A549 (cell line): ENCODE results near the gene C2orf69. TPM values are rescaled to one million over a fixed set of nuclear protein-coding genes. Genes with fewer than 3 reads are reported as not detected.

Experiments used
- ATAC-seq, 2 experiments: fragments of 200-7000 bp in 1 of 2; fragments of >200 bp in 1 of 2; cut with Nextera tagmentation in 1 of 2; cut with Tn5 transposase in 1 of 2; 3 replicates each; pipeline versions ENCODE4 v1.8.0 to v1.9.1; 2018 to 2020; ENCODE audit warnings: mild to moderate bottlenecking in 1 of 2, moderate library complexity in 1 of 2
- CTCF ChIA-PET: fragments of 300-600 bp; sonication (Branson Sonifier 250); formaldehyde crosslinking; extraction: SDS; loops from one replicate; lab custom pipeline; 2021; ENCODE audit warnings: antibody characterized with exemption, inconsistent platforms; lab: Yijun Ruan, JAX
- POLR2A ChIA-PET: fragments of 350-600 bp; formaldehyde crosslinking; extraction: SDS; loops from one replicate; lab custom pipeline; 2021; ENCODE audit warnings: antibody characterized with exemption, inconsistent platforms; lab: Yijun Ruan, JAX
- DNase-seq, 2 experiments: peaks; one replicate each; pipeline versions ENCODE4 v3.0.0 to v3.0.0-alpha.2; 2011 to 2016; ENCODE audit warnings: low read depth in 1 of 2, low spot score in 1 of 2
- FAIRE-seq: peaks from 2 replicates; lab custom pipeline; 2011; peaks lifted over from hg19 to GRCh38; lab: Jason Lieb, UNC
- H3K27ac ChIP-seq, 2 experiments: fragments of >200 bp; sonication (Bioruptor Twin); formaldehyde crosslinking; 3 replicates each; pipeline ENCODE4 v1.5.1; 2016 to 2017
- H3K4me1 ChIP-seq: fragments of >200 bp; sonication (Bioruptor Twin); formaldehyde crosslinking; 3 replicates; pipeline ENCODE4 v1.6.1; 2016
- H3K4me2 ChIP-seq: fragments of >200 bp; sonication (Bioruptor Twin); formaldehyde crosslinking; 3 replicates; pipeline ENCODE4 v1.6.1; 2016
- H3K4me3 ChIP-seq: fragments of >200 bp; sonication (Bioruptor Twin); formaldehyde crosslinking; 3 replicates; pipeline ENCODE4 v1.5.1; 2016
- H3K9me3 ChIP-seq: fragments of >200 bp; sonication (Bioruptor Twin); formaldehyde crosslinking; 3 replicates; pipeline ENCODE4 v1.6.1; 2016
- CBX8 ChIP-seq: fragments of 200-600 bp; sonication (generic); IDR thresholded peaks from 2 replicates; pipeline ENCODE4 v1.6.1; 2016
- CHD2 ChIP-seq: fragments of 150-350 bp; IDR thresholded peaks from 2 replicates; pipeline ENCODE4 v1.6.1; 2014; ENCODE audit warnings: low read length; ENCODE audit not compliant: partially characterized antibody
- FOSL2 ChIP-seq, 2 experiments: fragments of 450-650 bp in 1 of 2; fragments of >200 bp in 1 of 2; sonication (Bioruptor Twin) in 1 of 2; formaldehyde crosslinking; IDR thresholded peaks; 2 replicates each; pipeline versions ENCODE4 v1.5.0 to v1.6.1; 2016 to 2020; ENCODE audit warnings: mild to moderate bottlenecking in 1 of 2, moderate library complexity in 1 of 2
- HOXA7 ChIP-seq: fragments of 250-450 bp; sonication (Bioruptor Pico); IDR thresholded peaks from 2 replicates; pipeline ENCODE4 v1.5.0; 2020; ENCODE audit warnings: mild to moderate bottlenecking, moderate library complexity
- HOXB5 ChIP-seq: fragments of 250-450 bp; sonication (Bioruptor Pico); IDR thresholded peaks from 2 replicates; pipeline ENCODE4 v1.5.0; 2020; ENCODE audit warnings: mild to moderate bottlenecking, moderate library complexity
- JUN ChIP-seq, 2 experiments: fragments of >200 bp; sonication (Bioruptor Twin); formaldehyde crosslinking; IDR thresholded peaks; 2 replicates in 1 of 2; 3 replicates in 1 of 2; pipeline ENCODE4 v1.6.1; 2016 to 2017
- JUNB ChIP-seq: fragments of >200 bp; sonication (Bioruptor Twin); formaldehyde crosslinking; IDR thresholded peaks from 2 replicates; pipeline ENCODE4 v1.6.1; 2016
- KDM1A ChIP-seq: fragments of 200-600 bp; sonication (generic); IDR thresholded peaks from 2 replicates; pipeline ENCODE4 v1.6.1; 2016; ENCODE audit warnings: low read depth, mild to moderate bottlenecking
- KDM5A ChIP-seq: fragments of 200-600 bp; sonication (generic); IDR thresholded peaks from 2 replicates; pipeline ENCODE4 v1.6.1; 2016; ENCODE audit warnings: antibody characterized with exemption, mild to moderate bottlenecking
- MAFK ChIP-seq: fragments of 450-650 bp; IDR thresholded peaks from 2 replicates; pipeline ENCODE4 v1.6.1; 2014; ENCODE audit not compliant: partially characterized antibody
- MAZ ChIP-seq: fragments of 150-350 bp; IDR thresholded peaks from 2 replicates; pipeline ENCODE4 v1.6.1; 2014; ENCODE audit warnings: antibody characterized with exemption, low read depth, low read length, borderline replicate concordance
- MYC ChIP-seq: IDR thresholded peaks from 2 replicates; pipeline ENCODE4 v1.6.1; 2012; ENCODE audit warnings: mild to moderate bottlenecking, inconsistent platforms, low read length, improper control_type of control experiment, borderline replicate concordance
- NPAS2 ChIP-seq: fragments of 250-450 bp; sonication (Bioruptor Pico); IDR thresholded peaks from 2 replicates; pipeline ENCODE4 v1.8.0; 2022; ENCODE audit warnings: mild to moderate bottlenecking, moderate library complexity, borderline replicate concordance
- NR3C1 ChIP-seq: fragments of >200 bp; sonication (Bioruptor Twin); formaldehyde crosslinking; IDR thresholded peaks from 3 replicates; pipeline ENCODE4 v1.6.1; 2017
- PHF8 ChIP-seq: fragments of 200-600 bp; sonication (generic); IDR thresholded peaks from 2 replicates; pipeline ENCODE4 v1.6.1; 2016; ENCODE audit warnings: low read depth, mild to moderate bottlenecking, antibody characterized with exemption, moderate library complexity, borderline replicate concordance
- POLR2A ChIP-seq: IDR thresholded peaks from 2 replicates; pipeline ENCODE4 v1.6.1; 2012; ENCODE audit warnings: mild to moderate bottlenecking, low read length
- POLR2AphosphoS2 ChIP-seq: conservative IDR thresholded peaks from 2 replicates; pipeline ENCODE4 v1.6.1; 2012; ENCODE audit warnings: low read length, improper control_type of control experiment, inconsistent platforms
- RAD21 ChIP-seq, 2 experiments: fragments of >200 bp in 1 of 2; sonication (Bioruptor Twin) in 1 of 2; formaldehyde crosslinking in 1 of 2; IDR thresholded peaks in 1 of 2; conservative IDR thresholded peaks in 1 of 2; 2 replicates in 1 of 2; 3 replicates in 1 of 2; pipeline ENCODE4 v1.6.1; 2012 to 2018; ENCODE audit warnings: inconsistent platforms in 1 of 2
- RCOR1 ChIP-seq: fragments of 150-350 bp; IDR thresholded peaks from 2 replicates; pipeline ENCODE4 v1.6.1; 2014; ENCODE audit warnings: antibody characterized with exemption, low read length, low read depth
- RFX5 ChIP-seq: fragments of 450-650 bp; IDR thresholded peaks from 2 replicates; pipeline ENCODE4 v1.7.1; 2014; ENCODE audit warnings: antibody characterized with exemption, mild to moderate bottlenecking, moderate library complexity
- SREBF2 ChIP-seq: fragments of 450-650 bp; IDR thresholded peaks from 2 replicates; pipeline ENCODE4 v1.6.1; 2014; ENCODE audit warnings: mild to moderate bottlenecking, moderate library complexity
- ZSCAN20 ChIP-seq: fragments of 250-450 bp; sonication (Bioruptor Pico); IDR thresholded peaks from 2 replicates; pipeline ENCODE4 v1.8.0; 2022; ENCODE audit warnings: mild to moderate bottlenecking, moderate library complexity
- WGBS: methylation state at CpG from one replicate; pipeline ENCODE4 v1.1.6; 2017; ENCODE audit errors: missing lambda C conversion rate; 5-methylcytosine and 5-hydroxymethylcytosine counted together
- polyA minus RNA-seq: library from RNA; depleted of rRNA, polyadenylated mRNA; stranded (reverse); fragments of >200 nt; gene quantifications from 2 replicates; pipeline ENCODE4 v1.2.3, GENCODE V29; 2011; rRNA and poly(A)+ RNA removed
- polyA plus RNA-seq, 4 experiments: library from polyadenylated mRNA; depleted of rRNA in 3 of 4; stranded (reverse); fragments of >200 nt; fragmentation: RNase III in 1 of 4; extraction: RNeasy Plus Mini Kit Qiagen cat#74134 plus additional on column Dnase treatment in 1 of 4; gene quantifications; 2 replicates in 3 of 4; 3 replicates in 1 of 4; pipeline ENCODE4 v1.2.3, GENCODE V29; 2011 to 2017
- TF ChIP-seq, protein P1 (sequence below): fragments of >200 bp; sonication (Bioruptor Twin); formaldehyde crosslinking; IDR thresholded peaks from 3 replicates; pipeline ENCODE4 v1.5.1; 2016
- TF ChIP-seq, protein P2 (sequence below): IDR thresholded peaks from 2 replicates; pipeline ENCODE4 v1.6.1; 2012
- TF ChIP-seq, protein P3 (sequence below): fragments of >200 bp; sonication (Bioruptor Twin); formaldehyde crosslinking; IDR thresholded peaks from 3 replicates; pipeline ENCODE4 v1.6.1; 2016
- TF ChIP-seq, protein P4 (sequence below): fragments of >200 bp; sonication (Bioruptor Twin); formaldehyde crosslinking; IDR thresholded peaks from 2 replicates; pipeline ENCODE4 v1.6.1; 2016
- TF ChIP-seq, protein P5 (sequence below): IDR thresholded peaks from 2 replicates; pipeline ENCODE4 v1.6.1; 2012
- TF ChIP-seq, protein P6 (sequence below): fragments of 250-450 bp; sonication (Bioruptor Pico); IDR thresholded peaks from 2 replicates; pipeline ENCODE4 v1.5.0; 2020; ENCODE audit warnings: low read depth, mild to moderate bottlenecking, moderate library complexity
- TF ChIP-seq, protein P7 (sequence below): IDR thresholded peaks from 2 replicates; pipeline ENCODE4 v1.6.1; 2012; ENCODE audit warnings: low read depth, borderline replicate concordance

Gene C2orf69
- polyA plus RNA-seq (2011; rRNA removed) (6.4 and 9.3 TPM in 2 replicates), polyA plus RNA-seq (2017; fragmentation: RNase III; extraction: RNeasy Plus Mini Kit Qiagen cat#74134 plus additional on column Dnase treatment) (9.2 to 9.9 TPM (median 9.4 TPM) in 3 replicates), polyA minus RNA-seq (2.7 and 3.1 TPM in 2 replicates)
- 2.1 and 3.5 TPM in 2 replicates for polyA plus RNA-seq (2012; cell fraction: cytosol; rRNA removed)
- 1.6 and 4.0 TPM in 2 replicates for polyA plus RNA-seq (2012; cell fraction: nucleus; rRNA removed)

DNA sequence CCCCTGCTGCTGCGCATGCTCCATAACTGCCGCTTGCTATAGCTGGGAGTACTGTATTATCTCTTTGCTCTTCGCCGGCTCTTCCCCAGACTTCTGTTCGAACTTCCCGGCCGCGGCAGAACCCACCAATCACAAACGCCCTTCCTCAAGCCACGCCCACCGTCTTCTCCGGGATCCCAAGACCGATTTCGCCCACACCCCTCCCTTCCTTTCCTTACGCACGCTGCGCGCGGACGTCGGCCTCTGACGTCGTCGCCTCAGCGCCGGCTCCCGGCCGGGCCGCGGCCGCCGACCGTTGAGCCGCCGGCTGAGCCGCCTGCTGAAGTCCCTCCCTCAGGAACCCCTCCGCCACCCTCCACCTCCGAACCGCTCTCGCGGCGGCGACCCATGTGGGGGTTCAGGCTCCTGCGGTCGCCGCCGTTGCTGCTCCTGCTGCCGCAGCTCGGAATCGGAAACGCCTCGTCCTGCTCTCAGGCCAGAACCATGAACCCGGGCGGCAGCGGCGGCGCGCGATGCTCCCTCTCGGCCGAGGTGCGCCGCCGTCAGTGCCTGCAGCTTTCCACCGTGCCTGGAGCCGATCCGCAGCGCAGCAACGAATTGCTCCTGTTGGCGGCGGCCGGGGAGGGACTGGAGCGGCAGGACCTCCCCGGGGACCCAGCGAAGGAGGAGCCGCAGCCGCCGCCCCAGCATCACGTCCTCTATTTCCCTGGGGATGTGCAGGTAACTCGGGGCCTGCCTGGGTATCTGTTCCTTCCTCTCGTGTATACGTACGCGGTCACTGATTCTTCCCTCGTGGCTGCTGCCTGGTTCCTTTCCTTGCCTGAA, at the start of gene C2orf69:
Gene C2orf69 (plus strand): TSS at position 242 of the 825 bp plus-strand sequence. CDS start 146 bp downstream, at position 388.
- Histone ChIP-seq H3K9me3 (no peaks in the 10 kb centered on the region), H3K4me1 (peaks cover 7% of the 10 kb centered on the region; the same call in 2 of the 3 replicates), H3K27ac (peak within 1 kb of the TSS; percentile 88 to 97), H3K4me3 (peak within 1 kb of the TSS; percentile 55), H3K4me2 (peak within 1 kb of the TSS; percentile 76)
- DNase-seq, result peak; percentile 87 to 99
- CTCF ChIA-PET, result interaction anchor here (1.2 to 1.4 kb wide), 2 partner anchors 28 to 206 kb away, joined by 3 read pairs; no protein-coding TSS in a partner anchor
- FAIRE-seq, result no peak
- POLR2A ChIA-PET, result interaction anchor here (0.7 to 1.3 kb wide), 3 partner anchors 16 to 44 kb away, joined by 3 to 4 read pairs (median 3); no protein-coding TSS in a partner anchor
- TF ChIP-seq RCOR1, result no peak
- TF ChIP-seq, protein P1, sequence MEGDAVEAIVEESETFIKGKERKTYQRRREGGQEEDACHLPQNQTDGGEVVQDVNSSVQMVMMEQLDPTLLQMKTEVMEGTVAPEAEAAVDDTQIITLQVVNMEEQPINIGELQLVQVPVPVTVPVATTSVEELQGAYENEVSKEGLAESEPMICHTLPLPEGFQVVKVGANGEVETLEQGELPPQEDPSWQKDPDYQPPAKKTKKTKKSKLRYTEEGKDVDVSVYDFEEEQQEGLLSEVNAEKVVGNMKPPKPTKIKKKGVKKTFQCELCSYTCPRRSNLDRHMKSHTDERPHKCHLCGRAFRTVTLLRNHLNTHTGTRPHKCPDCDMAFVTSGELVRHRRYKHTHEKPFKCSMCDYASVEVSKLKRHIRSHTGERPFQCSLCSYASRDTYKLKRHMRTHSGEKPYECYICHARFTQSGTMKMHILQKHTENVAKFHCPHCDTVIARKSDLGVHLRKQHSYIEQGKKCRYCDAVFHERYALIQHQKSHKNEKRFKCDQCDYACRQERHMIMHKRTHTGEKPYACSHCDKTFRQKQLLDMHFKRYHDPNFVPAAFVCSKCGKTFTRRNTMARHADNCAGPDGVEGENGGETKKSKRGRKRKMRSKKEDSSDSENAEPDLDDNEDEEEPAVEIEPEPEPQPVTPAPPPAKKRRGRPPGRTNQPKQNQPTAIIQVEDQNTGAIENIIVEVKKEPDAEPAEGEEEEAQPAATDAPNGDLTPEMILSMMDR, result no peak
- TF ChIP-seq KDM5A, result peak; percentile 75
- TF ChIP-seq, protein P2, sequence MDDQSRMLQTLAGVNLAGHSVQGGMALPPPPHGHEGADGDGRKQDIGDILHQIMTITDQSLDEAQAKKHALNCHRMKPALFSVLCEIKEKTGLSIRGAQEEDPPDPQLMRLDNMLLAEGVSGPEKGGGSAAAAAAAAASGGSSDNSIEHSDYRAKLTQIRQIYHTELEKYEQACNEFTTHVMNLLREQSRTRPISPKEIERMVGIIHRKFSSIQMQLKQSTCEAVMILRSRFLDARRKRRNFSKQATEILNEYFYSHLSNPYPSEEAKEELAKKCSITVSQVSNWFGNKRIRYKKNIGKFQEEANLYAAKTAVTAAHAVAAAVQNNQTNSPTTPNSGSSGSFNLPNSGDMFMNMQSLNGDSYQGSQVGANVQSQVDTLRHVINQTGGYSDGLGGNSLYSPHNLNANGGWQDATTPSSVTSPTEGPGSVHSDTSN, result no peak
- TF ChIP-seq HOXA7 (CRISPR knock-in tag), result no peak
- TF ChIP-seq, protein P3, sequence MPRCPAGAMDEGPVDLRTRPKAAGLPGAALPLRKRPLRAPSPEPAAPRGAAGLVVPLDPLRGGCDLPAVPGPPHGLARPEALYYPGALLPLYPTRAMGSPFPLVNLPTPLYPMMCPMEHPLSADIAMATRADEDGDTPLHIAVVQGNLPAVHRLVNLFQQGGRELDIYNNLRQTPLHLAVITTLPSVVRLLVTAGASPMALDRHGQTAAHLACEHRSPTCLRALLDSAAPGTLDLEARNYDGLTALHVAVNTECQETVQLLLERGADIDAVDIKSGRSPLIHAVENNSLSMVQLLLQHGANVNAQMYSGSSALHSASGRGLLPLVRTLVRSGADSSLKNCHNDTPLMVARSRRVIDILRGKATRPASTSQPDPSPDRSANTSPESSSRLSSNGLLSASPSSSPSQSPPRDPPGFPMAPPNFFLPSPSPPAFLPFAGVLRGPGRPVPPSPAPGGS, result peak; percentile 81; the same call in 2 of the 3 replicates
- TF ChIP-seq FOSL2 (IDR thresholded peaks at IDR 0.05), result no peak
- no peak for TF ChIP-seq FOSL2 (CRISPR knock-in tag; IDR thresholded peaks at IDR 0.05)
- TF ChIP-seq POLR2AphosphoS2, result no peak
- TF ChIP-seq JUNB, result no peak
- TF ChIP-seq RAD21 (conservative IDR thresholded peaks at IDR 0.05 in 1 of 2, IDR thresholded peaks at IDR 0.05 in 1 of 2), result no peak
- TF ChIP-seq NR3C1, result no peak
- peak in 1 of 2 experiments; percentile 88; a peak in 4 of 5 replicates for TF ChIP-seq JUN (IDR thresholded peaks at IDR 0.05)
- TF ChIP-seq CBX8, result no peak
- TF ChIP-seq RFX5, result 0 out of 2 replicates have a peak, but pooled peaks have one; percentile 19
- TF ChIP-seq MAZ, result 0 out of 2 replicates have a peak, but pooled peaks have one; percentile 16
- no peak for TF ChIP-seq NPAS2 (CRISPR knock-in tag)
- TF ChIP-seq, protein P4, sequence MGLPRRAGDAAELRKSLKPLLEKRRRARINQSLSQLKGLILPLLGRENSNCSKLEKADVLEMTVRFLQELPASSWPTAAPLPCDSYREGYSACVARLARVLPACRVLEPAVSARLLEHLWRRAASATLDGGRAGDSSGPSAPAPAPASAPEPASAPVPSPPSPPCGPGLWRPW, result no peak
- TF ChIP-seq, protein P5, sequence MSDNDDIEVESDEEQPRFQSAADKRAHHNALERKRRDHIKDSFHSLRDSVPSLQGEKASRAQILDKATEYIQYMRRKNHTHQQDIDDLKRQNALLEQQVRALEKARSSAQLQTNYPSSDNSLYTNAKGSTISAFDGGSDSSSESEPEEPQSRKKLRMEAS, result peak; percentile 69; the same call in 1 of the 2 replicates
- no peak for TF ChIP-seq HOXB5 (CRISPR knock-in tag)
- peak; percentile 78 for TF ChIP-seq POLR2A
- TF ChIP-seq, protein P6, sequence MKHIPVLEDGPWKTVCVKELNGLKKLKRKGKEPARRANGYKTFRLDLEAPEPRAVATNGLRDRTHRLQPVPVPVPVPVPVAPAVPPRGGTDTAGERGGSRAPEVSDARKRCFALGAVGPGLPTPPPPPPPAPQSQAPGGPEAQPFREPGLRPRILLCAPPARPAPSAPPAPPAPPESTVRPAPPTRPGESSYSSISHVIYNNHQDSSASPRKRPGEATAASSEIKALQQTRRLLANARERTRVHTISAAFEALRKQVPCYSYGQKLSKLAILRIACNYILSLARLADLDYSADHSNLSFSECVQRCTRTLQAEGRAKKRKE, result no peak
- TF ChIP-seq KDM1A, result no peak
- TF ChIP-seq ZSCAN20 (CRISPR knock-in tag), result no peak
- peak; percentile 88 for TF ChIP-seq PHF8
- TF ChIP-seq, protein P7, sequence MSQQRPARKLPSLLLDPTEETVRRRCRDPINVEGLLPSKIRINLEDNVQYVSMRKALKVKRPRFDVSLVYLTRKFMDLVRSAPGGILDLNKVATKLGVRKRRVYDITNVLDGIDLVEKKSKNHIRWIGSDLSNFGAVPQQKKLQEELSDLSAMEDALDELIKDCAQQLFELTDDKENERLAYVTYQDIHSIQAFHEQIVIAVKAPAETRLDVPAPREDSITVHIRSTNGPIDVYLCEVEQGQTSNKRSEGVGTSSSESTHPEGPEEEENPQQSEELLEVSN, result peak; percentile 71
- TF ChIP-seq CHD2, result no peak
- TF ChIP-seq MAFK, result no peak
- TF ChIP-seq SREBF2, result no peak
- TF ChIP-seq MYC, result peak; percentile 60; the same call in 1 of the 2 replicates
- peak; percentile 94 to 95 for ATAC-seq
- WGBS, result 2% methylated on average over 54 of the region's 85 CpGs
